NCI-H774 (cell line): Measurements from ENCODE around the gene ARPC5L.
"Not testable (repeated sequence)": the region's sequence is repeated elsewhere in the genome, so short reads cannot be mapped to it uniquely, and the experiment has no call there.

ENCODE experiments used
- DNase-seq: peaks from one replicate; lab custom pipeline; 2025; lab: John Stamatoyannopoulos, UW

The ARPC5L gene

DNA sequence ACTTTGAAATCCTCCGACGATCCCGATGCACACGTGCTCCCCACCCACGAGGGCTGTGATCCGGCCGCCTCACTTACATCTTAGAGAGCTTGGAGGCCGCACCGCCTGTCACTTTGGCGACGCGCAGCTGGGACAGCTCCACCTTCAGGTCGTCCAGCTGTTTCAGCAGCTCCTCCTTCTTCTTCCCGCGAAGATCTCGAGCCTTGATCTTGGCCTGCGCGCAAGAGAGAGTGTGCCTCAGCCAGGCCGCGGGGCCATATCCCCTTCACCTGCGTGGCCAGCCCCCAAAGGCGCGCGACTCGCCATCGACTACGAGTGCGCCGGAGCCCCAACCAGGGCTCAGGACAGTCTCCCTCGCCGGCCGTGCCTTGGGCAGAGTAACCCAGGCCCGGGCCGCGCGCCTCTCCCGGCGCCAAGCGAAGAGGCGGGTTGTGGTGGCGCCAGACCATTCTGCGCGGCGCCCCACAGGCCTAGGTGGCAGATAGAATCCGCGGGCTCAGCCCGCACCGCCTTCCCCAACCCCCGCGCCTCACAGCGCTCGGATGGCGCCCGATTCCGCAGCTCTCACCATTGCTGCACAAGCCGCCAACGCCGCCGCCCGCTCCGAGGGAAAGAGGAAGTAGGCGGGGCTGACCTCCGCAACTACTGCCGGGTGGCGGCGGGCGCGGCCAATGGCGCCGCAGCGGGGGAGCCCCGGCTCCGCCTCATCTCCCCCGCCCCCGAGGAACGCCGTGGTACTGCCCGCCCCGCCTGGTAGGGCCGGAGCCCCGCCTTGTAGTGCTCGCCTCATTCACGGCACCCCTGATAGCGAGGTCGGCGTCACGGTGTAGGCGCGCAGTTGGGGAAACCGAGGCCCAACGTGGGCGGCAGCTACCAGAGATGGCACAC, at the start of gene ARPC5L, which contains the start of gene RPL35:
Gene ARPC5L, plus strand, starts transcription at position 789 of the 888 bp plus-strand sequence. CDS start 7,161 bp downstream, outside the sequence.
Gene RPL35, minus strand, starts transcription at position 616 of the 888 bp plus-strand sequence. Its CDS starts 45 bp downstream, at position 571.
- peak; percentile 96 for DNase-seq

DNA sequence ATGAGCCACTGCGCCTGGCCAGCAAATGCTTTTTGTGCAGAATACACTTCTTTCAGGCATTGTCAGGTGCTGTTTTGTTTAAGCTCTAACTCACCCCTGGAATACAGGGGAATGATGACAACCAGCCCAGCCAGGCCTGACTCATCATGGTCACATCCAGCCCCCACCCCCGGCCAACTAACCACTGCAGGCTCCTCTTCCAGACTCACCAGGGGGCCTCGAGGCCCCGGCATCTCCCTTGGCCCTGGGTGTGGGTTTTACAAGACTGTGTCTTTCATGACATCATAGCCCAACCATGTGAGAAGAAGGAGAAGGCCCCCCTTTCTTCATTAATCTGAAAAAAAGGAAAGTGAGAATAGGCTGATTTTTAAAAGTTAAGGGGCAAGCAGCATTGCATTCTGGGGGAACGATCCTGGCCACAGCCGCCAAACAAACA, 49.5 kb upstream of the ARPC5L start:
- DNase-seq, result no peak

DNA sequence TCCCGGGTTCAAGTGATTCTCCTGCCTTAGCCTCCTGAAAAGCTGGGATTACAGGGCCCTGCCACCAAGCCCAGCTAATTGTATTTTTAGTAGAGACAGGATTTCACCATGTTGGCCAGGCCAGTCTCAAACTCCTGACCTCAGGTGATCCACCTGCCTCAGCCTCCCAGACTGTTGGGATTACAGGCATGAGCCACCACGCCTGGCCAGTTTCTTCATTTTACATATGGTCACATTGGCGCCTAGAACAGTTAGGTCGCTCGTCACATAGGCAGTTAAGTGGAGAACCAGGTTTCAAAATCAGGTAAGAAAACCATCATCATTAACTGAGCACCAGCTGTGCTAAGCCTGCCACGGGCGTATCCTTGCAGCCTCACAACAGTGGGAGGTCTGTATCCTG, 48.9 kb upstream of the ARPC5L start:
- no peak for DNase-seq

DNA sequence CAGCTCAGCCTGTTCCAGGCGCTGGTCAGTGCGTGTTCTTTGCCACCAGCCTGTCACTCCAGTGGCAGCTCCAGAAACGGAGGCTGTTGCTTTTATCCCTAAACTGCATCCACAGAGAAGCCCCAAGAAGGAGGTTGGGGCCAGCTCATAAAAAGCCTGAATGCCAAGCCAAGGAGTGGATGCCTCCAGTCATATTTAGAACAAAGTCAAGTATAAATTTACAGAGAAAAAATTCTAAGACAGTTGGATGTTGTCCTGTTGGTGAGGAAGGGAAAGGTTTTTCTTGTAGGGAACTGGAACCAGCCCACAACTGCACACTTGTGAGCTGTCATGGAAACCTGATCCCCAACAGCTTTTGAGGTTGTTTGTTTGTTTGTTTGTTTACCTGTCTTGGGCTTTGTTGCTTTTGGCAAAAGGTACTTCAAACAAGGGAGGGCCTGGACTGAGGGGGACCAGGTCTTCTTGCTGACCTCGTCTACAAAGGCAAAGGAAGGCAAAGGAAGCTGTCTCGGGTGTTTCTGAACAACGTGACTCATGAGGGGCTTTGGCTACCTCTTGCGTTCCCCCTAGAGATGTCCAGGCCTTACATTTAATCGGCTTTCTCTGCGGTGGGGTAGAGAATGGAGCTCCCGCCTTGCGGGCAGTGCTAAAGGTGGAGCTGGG, 48.3 kb upstream of the ARPC5L start:
- no peak for DNase-seq

- DNase-seq, result no peak
Measured at GRCh38 chr9:124814164-124814535, 47.8 kb upstream of the ARPC5L start.

GRCh38 chr9:124815601-124816000, 46.3 kb upstream of the ARPC5L start:
- DNase-seq, result no peak

DNA sequence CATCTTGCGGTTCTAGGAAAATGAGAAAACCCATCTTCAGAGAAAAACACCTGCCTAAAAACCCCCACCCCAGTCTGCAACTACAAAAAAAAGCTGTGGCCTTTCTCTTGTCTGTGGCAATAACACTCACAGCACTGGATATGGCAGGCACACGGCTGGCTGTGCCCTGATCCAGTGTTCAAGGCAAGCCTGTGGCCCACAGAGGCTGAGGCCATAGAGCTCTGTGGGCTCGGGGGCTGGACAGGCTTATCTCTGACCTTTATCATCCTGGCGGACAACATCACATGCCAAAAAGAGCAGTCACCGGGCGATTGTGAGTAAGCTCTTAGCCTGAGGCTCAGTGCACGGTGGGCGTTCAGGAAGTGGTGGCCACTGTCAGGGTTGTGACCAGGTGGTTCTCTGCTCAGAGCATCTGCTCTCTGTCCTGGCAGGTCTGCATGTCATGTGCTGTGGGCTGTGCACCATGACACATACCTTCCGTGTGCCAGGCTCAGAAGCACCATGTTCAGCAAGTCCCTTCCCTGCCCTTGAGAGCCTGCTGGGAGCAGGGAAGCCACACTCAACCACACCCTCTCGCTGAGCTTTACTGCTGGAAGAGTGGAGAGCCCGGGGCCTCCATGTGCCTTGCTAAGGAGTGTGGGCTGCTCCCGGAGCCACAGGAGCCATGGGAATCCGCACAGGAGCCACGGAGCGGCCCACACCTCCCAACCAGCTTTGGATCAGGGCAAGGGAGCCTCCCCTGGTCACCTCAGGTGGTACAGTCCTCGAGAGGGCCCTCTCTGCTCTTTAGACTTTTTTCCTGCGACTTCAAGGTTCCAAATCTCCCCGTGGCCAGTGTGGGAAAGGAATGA, 43.3 kb upstream of the ARPC5L start:
- DNase-seq, result no peak

- DNase-seq, result no peak
Measured at GRCh38 chr9:124820698-124821623, 41.0 kb upstream of the ARPC5L start.

DNA sequence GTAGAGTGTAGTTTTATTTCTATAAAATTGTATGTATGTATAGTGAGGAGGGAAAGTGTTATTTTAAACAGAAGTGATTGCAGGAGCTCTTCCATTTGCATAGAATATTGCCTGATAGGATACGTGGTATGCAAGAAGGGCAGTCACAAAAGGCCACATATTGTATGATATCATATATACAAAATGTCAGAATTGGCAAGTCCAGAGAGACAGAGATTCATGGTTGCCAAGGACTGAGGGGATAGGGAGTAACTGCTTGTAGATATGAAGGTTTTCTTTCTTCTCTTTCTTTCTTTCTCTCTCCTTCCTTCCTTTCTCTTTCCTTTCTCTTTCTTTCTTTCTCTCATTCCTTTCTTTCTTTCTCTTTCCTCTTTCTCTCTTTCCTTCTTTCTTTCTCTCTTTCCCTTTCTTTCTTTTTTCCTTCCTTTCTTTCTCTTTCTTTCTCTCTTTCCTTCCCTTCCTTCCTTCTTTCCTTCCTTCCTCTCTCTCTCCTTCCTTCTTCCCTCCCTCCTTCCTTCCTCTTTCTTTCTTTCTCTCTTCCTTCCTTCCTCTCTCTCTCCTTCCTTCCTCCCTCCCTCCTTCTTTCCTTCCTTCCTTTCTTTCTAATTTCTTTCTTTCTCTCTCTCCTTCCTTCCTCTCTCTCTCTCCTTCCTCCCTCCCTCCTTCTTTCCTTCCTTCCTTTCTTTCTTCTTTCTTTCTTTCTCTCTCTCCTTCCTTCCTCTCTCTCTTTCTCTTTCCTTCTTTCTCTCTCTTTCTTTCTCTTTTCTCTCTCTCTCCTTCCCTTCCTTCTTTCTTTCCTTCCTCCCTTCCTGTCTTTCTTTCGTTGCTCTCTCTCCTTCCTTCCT, 33.2 kb upstream of the ARPC5L start:
- DNase-seq, result no peak

DNA sequence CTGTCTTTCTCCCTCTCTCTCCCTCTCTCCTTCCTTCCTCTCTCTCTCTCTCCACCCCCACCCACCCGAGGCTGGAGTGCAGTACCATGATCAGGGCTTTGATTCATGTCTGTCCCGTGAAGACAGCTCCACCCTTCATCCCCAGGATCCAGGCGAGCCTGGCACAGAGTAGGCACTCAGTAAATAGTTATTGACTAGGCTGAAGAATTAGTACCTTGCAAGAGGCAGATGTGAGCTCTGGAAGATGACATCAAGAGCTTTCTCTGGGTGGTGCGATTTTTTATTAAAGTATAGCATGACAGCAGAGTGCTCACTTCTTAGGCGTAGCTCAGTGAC, 32.6 kb upstream of the ARPC5L start:
- no peak for DNase-seq

DNA sequence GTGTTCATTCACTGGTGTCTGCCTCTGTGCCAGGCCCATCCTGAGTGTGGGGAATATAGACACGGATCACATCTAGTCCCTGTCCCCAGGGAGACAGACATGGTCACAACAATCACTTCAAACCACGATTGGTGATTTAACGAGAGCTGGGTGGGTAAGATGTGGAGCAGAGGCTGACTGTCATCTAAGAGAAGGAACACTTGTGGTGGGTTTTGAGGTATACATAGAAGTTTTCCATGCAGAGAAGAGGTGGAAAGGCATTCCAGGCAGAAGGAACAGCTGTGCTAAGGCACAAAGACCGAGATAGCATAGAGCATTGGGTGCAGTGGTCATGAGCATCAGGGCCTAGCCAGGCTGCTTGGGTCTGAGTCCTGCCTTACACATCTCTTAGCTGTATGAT, 31.3 kb upstream of the ARPC5L start:
- DNase-seq, result no peak

DNA sequence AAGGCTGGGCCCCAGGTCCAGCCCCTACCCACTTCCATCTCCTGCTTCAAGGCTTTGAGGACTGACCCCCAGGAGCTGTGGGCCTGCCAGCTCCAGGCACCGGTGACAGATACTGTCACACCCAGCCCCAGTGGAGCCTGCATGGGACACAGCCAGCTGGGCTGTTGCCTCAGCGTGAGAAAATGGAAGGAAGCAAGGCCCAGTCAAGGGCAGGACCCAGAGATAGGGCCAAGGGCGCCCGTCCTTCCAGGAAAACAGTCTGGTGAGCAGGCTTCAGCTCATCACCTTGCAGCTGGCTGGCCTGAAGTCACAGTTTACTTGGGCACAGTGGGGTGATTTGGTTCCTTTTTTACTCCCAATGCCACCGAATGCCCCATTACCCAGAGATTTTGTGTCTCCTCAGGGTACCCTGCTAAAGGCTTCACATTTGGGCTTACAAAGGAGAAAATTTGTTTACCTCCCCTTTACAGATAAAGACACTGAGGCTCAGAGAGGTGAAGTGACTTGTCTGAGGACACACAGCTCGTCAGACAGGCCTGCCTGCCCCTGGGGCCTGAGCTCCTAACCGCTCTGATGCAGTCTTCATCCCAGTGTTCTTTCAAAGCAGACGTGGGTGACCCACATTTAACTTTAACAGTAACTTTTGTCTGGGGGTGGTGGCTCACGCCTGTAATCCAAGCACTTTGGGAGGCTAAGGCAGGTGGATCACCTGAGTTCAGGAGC, 30.1 kb upstream of the ARPC5L start:
- no peak for DNase-seq

DNA sequence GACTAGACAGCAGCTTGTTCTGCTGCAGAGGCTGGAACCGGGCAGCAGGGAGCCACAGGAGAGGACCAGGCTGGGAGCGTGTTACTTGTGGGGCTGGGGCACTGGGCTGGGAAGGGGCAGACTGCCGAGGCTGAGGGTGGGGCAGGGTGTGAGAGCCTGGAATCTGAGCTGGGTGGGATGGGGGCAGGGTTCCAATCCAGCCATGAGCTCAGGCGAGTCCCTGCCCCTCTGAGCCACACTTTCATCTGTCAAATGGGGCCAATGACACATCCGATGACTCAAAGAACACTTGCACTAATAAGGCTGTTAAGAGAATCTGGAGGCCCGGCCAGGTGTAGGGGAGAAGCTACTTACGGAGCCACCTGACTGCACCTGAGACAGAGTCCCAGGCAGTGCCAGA, 27.3 kb upstream of the ARPC5L start:
- DNase-seq, result no peak

- DNase-seq, result no peak
Measured at GRCh38 chr9:124835026-124835557, 26.8 kb upstream of the ARPC5L start.

GRCh38 chr9:124838132-124838531, 23.8 kb upstream of the ARPC5L start:
- not testable (repeated sequence) for DNase-seq

DNA sequence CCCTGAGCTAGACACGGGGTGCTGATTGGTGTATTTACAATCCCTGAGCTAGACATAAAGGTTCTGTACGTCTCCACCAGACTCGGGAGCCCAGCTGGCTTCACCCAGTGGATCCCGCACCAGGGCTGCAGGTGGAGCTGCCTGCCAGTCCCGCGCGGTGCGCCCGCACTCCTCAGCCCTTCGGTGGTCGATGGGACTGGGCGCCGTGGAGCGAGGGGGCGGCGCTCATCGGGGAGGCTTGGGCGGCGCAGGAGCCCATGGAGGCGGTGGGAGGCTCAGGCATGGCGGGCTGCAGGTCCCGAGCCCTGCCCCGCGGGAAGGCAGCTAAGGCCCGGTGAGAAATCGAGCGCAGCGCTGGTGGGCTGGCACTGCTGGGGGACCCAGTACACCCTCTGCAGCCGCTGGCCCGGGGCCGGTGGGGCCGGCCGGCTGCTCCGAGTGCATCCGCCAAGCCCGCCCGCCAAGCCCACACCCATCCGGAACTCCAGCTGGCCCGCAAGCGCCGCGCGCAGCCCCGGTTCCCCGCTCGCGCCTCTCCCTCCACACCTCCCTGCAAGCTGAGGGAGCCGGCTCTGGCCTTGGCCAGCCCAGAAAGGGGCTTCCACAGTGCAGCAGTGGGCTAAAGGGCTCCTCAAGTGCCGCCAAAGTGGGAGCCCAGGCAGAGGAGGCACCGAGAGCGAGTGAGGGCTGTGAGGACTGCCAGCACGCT, 23.2 kb upstream of the ARPC5L start:
- not testable (repeated sequence) for DNase-seq

DNA sequence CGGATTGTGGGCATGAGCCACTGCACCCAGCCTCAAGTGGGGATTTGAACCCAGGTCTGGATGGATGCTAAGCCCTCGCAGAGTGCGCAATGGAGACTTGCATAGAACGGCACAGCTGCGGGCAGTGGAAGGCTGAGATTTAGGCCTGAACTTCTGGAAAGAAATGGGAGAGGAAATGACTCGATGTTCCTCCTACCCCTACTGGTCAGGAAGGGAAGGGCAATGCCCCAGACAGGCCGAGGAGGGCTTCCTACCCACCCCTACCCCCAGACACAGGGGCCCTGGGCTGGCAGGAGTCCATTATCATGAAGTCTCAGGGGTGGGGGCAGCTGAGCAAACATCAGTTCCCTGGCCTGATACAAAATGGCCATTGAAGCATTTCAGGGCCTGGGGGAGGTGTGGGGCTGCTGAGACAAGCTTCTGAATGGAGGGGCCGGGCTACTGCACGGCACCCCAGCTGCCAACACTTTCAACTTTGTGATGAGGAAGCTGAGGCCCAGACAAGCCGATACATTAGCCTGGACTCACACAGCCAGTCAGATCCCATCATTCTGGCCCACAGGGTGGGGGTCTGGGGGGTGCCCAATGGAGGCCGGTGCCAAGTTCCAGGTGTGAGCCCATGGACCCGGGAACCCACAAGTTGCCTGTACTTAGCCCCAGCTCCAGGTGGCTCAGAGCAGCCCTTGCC, 22.2 kb upstream of the ARPC5L start:
- no peak for DNase-seq

DNA sequence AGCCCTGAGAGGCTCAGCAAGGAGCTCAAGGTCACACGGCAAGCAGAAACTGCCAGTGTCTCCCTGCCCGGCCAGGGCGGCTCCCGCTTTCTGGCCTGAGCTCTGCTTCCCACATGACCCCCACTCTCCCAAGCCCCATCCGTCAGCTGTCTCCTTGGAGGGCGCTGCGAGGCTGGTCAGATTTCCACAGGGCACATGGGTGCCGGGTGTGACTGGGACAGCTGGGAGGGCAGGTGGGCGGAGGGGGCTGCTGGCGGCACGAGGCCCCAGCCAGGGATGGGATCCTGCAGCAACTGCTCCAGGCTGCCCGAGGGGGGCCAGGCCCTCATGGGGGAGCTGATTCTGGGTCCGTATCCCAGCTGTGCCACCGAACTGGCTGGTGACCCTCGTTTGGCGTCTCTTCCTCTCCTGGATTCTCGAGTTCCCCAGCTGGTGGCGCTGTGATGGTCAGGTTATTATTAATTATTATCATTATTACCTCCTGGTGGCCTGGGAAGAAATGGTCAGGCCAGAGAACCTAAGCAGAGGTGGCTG, 21.6 kb upstream of the ARPC5L start:
- no peak for DNase-seq
